Measurements from ENCODE around the gene ZNF429.
A peak's percentile ranks its signal among the peaks of the same experiment; 100 is the strongest.
"Not testable (repeated sequence)": the region's sequence is repeated elsewhere in the genome, so short reads cannot be mapped to it uniquely, and the experiment has no call there.

Gene ZNF429

DNA sequence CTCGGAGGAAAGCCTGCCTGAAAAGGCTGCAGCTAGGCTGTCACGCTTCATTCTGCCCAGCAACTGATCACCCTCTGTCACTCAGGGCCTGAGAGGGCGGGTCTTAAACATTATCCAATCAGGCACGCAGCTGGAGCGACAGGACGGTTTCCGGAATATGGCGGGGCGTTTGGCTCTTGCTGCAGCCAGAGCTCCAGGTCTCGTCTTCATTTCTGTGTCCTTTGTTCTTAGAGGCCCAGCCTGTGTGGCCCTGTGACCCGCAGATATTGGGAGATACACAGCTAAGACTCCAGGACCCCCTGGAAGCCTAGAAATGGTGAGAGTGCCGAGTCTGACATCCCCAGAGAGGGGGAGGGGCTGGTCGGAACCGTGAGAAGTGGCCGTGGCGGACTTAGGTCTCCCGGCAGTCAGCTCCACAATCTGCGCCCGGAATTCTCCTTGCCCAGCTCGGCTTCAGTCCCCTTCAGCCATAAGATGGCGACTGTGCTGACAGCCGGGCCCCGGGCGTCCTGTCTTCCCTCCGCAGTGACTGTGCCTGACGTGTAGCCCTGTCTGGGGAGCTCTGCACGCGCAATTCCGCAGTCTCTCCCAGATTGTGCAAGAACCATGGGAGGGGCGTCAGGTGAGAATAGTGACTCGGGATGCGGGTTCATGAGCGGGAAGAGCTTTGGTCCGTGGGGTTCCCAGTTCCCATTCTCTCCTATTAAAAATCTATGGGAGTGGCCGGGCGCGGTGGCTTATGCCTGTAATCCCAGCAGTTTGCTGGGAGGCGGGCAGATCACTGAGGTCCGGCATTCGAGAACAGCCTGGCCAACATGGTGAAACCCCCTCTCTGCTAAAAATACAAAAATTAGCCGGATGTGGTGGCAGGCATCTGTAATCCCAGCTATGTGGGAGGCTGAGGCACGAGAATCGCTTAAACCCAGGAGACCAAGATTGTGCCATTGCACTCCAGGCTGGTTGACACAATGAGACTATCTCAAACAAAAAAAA, at the start of gene ZNF429:
TSS of gene ZNF429 (plus strand) at position 144 of the 993 bp plus-strand sequence. CDS start at position 314, 170 bp downstream.
- DNase-seq: peak; percentile 89

GRCh38 chr19:21460686-21461085, 44.7 kb upstream of the ZNF429 start:
- no peak for DNase-seq

- no peak for DNase-seq
These were observed 42.9 kb upstream of the ZNF429 start for GRCh38 chr19:21462540-21462939.

- DNase-seq: peak; percentile 29 to 52
These were observed 41.8 kb upstream of the ZNF429 start for GRCh38 chr19:21463449-21464105.

DNA sequence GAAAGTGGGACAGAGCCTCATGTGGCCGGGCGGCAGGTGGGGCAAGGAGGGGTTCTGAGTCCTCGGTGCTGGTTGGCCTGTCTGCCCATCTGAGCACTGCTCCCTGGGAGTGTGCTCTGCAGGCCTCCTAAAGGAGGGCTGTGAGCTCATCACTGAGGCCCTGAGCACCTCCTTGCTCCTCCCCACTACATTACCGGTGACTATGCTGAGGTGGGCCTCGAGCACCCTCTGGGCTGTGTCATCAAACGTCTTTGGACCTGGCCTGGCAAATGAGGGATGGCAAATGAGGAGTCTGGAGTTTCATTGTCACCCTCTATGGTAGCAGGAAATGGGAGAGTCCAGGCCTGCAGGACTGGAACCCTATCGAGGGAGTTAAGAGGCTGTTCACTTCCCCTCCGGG, 38.8 kb upstream of the ZNF429 start:
- no peak for DNase-seq

DNA sequence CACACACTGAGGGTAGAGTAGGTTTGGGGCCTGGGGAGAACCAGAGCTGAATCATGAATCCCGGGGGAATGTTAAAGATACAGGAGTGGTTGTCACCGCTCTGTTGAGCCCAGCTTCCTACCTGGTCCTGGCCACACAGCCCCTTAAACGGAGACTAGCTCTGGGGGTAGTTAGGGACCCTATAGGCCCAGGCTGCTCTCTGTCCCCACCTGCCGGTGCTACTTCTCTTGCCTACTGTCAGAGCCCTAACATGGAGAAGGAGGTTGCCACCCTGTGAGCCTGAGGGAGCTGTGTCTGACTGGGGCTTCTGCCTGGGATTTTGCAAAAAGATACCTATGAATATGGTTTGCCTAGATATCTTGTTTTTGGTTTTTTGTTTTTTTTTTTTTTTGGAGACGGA, 36.6 kb upstream of the ZNF429 start:
- no peak for DNase-seq

DNA sequence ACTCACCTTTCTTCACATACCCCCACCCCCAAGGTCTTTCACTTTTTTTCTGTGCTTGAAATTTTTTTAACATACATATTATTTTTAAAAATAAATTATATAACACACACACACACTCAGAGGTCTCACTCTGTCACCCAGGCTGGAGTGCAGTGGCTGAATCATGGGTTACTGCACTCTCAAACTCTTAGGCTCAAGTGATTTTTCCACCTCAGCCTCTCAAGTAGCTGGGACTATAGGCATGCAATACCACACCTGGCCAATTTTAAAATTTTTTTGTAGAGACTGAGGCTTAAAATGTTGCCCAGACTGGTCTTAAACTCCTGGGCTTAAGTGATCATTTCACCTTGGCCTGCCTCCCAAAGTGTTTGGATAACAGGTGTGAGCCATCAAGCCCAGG, 32.9 kb upstream of the ZNF429 start:
- no peak for DNase-seq

- DNase-seq: peak; percentile 89 to 90
These were observed 30.7 kb upstream of the ZNF429 start for GRCh38 chr19:21474671-21475181.

DNA sequence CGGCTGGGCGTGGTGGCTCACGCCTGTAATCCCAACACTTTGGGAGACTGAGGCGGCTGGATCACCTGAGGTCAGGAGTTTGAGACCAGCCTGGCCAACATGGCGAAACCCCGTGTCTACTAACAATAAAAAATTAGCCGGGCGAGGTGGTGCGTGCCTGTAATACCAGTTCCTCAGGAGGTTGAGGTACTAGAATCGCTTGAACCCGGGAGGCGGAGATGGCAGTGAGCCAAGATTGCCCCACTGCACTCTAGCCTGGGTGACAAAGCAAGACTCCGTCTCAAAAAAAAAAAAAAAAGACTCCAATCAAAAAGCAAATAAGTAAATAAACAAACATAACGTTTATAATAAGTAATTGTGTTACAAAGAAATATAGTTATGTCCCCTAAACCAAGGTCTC, 23.0 kb upstream of the ZNF429 start:
- DNase-seq: not testable (repeated sequence)

DNA sequence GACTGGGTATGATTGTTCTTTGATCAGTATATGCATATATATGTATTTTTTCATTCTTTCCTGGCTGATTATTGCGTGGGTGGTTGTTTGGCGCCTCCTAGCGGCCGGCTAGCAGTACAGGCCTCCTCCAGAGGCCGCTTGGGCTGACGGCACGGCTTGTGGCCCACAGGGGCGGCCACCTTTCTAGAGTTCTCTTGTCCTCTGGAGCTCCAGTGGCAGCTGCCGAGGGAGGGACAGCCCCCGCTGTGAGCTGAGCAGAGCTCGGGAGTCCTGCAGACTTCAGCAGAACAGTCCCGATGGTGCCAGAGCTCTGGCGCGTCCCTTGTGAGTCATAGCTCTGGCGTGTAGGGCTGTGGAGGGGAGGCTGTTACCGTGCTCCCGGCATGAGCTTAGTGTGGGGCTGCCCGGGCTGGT, 22.5 kb upstream of the ZNF429 start:
- peak; percentile 73 to 77 for DNase-seq

GRCh38 chr19:21483589-21484170, 21.7 kb upstream of the ZNF429 start:
- peak; percentile 74 to 78 for DNase-seq

GRCh38 chr19:21484631-21485030, 20.8 kb upstream of the ZNF429 start:
- DNase-seq: no peak

- no peak for DNase-seq
These were observed 19.5 kb upstream of the ZNF429 start for GRCh38 chr19:21485926-21486325.

DNA sequence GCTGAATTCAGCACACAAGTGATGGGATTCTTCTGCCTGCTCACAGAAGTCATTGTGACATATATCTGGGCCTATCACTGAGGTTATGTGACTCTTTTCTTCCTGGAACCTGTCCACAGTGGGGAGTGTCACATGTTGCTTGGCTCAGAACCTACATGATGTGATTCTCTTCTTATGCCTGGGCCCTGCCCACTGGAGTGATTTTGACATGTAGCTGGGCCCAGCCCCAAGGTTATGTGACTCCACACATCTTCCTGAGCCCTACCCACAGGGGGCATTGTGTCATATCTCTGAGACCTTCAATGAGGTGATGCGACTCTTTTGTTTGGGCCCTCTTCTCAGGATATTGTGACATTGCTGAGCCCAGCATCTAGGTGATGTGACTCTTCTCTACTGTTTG, 17.4 kb upstream of the ZNF429 start:
- no peak for DNase-seq

- DNase-seq: no peak
These were observed 14.3 kb upstream of the ZNF429 start for GRCh38 chr19:21491146-21491545.

GRCh38 chr19:21492947-21493906, 12.2 kb upstream of the ZNF429 start:
- no peak for DNase-seq

GRCh38 chr19:21496876-21497275, 8.5 kb upstream of the ZNF429 start:
- DNase-seq: no peak

DNA sequence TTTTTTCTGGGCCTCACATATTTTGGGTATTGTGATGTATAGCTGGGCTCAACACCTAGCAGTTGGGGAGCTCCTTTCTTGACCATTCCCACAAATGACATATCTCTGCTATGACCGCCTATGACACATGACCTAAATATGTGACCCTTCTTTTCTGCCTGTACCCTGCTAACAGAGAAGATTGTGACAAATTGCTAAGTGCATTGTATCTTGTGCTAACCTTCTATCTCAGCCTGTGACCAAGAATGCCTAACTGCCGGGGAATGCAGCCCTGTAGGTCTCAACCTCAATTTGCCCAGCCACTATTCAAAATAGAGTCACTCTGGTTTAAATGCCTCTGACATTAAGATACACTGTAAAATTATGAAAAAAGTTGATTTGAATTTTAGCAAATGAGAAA, 6.8 kb upstream of the ZNF429 start:
- DNase-seq: no peak

DNA sequence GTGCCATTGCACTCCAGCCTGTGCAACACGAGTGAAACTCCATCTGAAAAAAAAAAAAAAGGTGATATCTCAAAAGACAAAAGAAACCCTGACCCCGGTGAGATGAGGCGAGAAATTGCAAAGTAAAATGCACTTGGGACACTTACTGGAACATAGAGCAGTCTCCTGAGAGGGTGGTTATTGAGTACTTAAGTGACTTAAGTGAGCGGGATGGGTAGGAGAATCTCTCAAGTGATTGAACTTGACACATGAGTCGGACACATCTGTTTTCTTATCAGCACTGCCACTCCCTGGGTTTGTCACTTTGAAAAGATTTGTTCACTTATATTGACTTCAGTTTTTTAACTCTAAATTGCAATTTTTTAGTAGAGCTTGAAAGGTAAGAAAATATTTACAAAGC, 2.8 kb downstream of the ZNF429 start:
- no peak for DNase-seq

- DNase-seq: not testable (repeated sequence)
These were observed 5.7 kb downstream of the ZNF429 start for GRCh38 chr19:21511058-21511457.

- DNase-seq: not testable (repeated sequence)
These were observed 7.2 kb downstream of the ZNF429 start for GRCh38 chr19:21512609-21513008.

DNA sequence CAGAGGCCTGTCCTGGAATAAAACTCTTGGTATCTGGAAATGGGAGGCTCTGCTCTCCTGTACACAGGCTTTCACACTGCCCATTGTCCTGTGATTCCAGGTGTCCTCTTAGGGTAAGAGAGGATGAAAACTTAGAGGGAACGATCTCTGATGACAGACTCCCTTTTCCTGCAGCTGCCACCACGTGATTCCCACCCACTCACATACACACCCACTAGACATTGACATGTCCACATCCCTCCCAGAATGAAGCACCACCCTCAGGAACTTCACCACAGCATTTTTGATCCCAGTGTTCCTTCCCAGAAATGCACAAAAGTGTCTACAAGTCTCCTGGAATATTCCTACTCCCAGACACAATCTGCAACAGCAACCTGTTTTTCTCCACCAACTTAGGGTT, 8.2 kb downstream of the ZNF429 start:
- DNase-seq: no peak

All from activated T-cell treated with anti-CD3 and anti-CD28 coated beads, Interleukin-2, amount 50 U/mL, for 48 hours (primary cell).